Measurements from ENCODE around the gene C16orf92. TPM values are rescaled to one million over a fixed set of nuclear protein-coding genes. Genes with fewer than 3 reads are reported as not detected.

C16orf92 gene
- total and polyA plus RNA-seq, 2 experiments from 2014 or later = 0.34 TPM; not detected in 1

DNA sequence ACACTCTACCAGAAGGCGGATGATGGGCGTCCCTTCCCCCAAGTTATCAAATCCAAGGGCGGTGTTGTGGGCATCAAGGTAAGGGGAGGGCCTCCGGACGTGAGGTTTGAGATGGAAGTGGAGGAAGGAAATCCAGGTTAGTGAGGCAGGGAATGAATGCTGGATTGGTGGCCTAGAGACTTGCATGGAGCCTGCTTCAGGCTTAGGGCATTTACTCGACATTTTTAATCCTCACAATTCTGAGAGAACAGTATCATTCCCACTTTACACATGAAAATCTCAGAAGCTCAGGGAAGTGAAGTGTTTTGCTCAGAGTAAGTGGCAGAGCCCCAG, 44.6 kb downstream of the C16orf92 start:
- Histone ChIP-seq H3K9me2 (ENCODE audit: insufficient read depth) (no peaks in the 10 kb centered on the region), H3K27me3 (ENCODE audit: insufficient read depth) (no peaks in the 10 kb centered on the region), H4K20me1 (replicated peaks; ENCODE audit: insufficient read depth) (peaks cover 42% of the 10 kb centered on the region), H3K4me2 (peak overlapping the region; percentile 99; the same call in 1 of the 2 replicates), H3K36me3 (ENCODE audit: insufficient read depth) (peaks cover 33% of the 10 kb centered on the region), H3F3A (replicated peaks; ENCODE audit: low read depth) (peaks cover 68% of the 10 kb centered on the region), H3K4me1 (ENCODE audit: insufficient read depth) (peaks cover 11% of the 10 kb centered on the region), H2AFZ (no peak overlapping the region), H3K4me3 (peak overlapping the region; percentile 97; the same call in 1 of the 2 replicates), H3K27ac (ENCODE audit: low read depth) (peak overlapping the region; percentile 55; the same call in 1 of the 2 replicates), H3K79me2 (replicated peaks; ENCODE audit: insufficient read depth) (peaks cover 36% of the 10 kb centered on the region)
- TF ChIP-seq, protein P1, sequence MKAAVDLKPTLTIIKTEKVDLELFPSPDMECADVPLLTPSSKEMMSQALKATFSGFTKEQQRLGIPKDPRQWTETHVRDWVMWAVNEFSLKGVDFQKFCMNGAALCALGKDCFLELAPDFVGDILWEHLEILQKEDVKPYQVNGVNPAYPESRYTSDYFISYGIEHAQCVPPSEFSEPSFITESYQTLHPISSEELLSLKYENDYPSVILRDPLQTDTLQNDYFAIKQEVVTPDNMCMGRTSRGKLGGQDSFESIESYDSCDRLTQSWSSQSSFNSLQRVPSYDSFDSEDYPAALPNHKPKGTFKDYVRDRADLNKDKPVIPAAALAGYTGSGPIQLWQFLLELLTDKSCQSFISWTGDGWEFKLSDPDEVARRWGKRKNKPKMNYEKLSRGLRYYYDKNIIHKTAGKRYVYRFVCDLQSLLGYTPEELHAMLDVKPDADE (IDR thresholded peaks at IDR 0.05) = no peak
- TF ChIP-seq ZNF114 (CRISPR knock-in tag; IDR thresholded peaks at IDR 0.05) (no peak), ZNF331 (CRISPR knock-in tag; IDR thresholded peaks at IDR 0.05; ENCODE audit: low read depth) (no peak), EZH2phosphoT487 (IDR thresholded peaks at IDR 0.05; ENCODE audit: unreplicated experiment) (no peak), POLR2AphosphoS5 (IDR thresholded peaks at IDR 0.05; ENCODE audit: low read depth) (no peak), CREB1 (CRISPR knock-in tag; IDR thresholded peaks at IDR 0.05; ENCODE audit: low read depth) (no peak), STAT1 (IDR thresholded peaks at IDR 0.05; ENCODE audit: unreplicated experiment) (no peak), EZH2 (IDR thresholded peaks at IDR 0.05; ENCODE audit: low read depth, unreplicated experiment) (no peak), NANOG (IDR thresholded peaks at IDR 0.05; ENCODE audit: borderline replicate concordance) (no peak), JUNB (IDR thresholded peaks at IDR 0.05; ENCODE audit: unreplicated experiment) (no peak)
- TF ChIP-seq, protein P2, sequence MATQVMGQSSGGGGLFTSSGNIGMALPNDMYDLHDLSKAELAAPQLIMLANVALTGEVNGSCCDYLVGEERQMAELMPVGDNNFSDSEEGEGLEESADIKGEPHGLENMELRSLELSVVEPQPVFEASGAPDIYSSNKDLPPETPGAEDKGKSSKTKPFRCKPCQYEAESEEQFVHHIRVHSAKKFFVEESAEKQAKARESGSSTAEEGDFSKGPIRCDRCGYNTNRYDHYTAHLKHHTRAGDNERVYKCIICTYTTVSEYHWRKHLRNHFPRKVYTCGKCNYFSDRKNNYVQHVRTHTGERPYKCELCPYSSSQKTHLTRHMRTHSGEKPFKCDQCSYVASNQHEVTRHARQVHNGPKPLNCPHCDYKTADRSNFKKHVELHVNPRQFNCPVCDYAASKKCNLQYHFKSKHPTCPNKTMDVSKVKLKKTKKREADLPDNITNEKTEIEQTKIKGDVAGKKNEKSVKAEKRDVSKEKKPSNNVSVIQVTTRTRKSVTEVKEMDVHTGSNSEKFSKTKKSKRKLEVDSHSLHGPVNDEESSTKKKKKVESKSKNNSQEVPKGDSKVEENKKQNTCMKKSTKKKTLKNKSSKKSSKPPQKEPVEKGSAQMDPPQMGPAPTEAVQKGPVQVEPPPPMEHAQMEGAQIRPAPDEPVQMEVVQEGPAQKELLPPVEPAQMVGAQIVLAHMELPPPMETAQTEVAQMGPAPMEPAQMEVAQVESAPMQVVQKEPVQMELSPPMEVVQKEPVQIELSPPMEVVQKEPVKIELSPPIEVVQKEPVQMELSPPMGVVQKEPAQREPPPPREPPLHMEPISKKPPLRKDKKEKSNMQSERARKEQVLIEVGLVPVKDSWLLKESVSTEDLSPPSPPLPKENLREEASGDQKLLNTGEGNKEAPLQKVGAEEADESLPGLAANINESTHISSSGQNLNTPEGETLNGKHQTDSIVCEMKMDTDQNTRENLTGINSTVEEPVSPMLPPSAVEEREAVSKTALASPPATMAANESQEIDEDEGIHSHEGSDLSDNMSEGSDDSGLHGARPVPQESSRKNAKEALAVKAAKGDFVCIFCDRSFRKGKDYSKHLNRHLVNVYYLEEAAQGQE (IDR thresholded peaks at IDR 0.05; ENCODE audit: unreplicated experiment) = no peak
- TF ChIP-seq, protein P3, sequence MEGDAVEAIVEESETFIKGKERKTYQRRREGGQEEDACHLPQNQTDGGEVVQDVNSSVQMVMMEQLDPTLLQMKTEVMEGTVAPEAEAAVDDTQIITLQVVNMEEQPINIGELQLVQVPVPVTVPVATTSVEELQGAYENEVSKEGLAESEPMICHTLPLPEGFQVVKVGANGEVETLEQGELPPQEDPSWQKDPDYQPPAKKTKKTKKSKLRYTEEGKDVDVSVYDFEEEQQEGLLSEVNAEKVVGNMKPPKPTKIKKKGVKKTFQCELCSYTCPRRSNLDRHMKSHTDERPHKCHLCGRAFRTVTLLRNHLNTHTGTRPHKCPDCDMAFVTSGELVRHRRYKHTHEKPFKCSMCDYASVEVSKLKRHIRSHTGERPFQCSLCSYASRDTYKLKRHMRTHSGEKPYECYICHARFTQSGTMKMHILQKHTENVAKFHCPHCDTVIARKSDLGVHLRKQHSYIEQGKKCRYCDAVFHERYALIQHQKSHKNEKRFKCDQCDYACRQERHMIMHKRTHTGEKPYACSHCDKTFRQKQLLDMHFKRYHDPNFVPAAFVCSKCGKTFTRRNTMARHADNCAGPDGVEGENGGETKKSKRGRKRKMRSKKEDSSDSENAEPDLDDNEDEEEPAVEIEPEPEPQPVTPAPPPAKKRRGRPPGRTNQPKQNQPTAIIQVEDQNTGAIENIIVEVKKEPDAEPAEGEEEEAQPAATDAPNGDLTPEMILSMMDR (conservative IDR thresholded peaks at IDR 0.05; ENCODE audit: low read depth in 2 of 2) = no peak
- TF ChIP-seq, protein P4, sequence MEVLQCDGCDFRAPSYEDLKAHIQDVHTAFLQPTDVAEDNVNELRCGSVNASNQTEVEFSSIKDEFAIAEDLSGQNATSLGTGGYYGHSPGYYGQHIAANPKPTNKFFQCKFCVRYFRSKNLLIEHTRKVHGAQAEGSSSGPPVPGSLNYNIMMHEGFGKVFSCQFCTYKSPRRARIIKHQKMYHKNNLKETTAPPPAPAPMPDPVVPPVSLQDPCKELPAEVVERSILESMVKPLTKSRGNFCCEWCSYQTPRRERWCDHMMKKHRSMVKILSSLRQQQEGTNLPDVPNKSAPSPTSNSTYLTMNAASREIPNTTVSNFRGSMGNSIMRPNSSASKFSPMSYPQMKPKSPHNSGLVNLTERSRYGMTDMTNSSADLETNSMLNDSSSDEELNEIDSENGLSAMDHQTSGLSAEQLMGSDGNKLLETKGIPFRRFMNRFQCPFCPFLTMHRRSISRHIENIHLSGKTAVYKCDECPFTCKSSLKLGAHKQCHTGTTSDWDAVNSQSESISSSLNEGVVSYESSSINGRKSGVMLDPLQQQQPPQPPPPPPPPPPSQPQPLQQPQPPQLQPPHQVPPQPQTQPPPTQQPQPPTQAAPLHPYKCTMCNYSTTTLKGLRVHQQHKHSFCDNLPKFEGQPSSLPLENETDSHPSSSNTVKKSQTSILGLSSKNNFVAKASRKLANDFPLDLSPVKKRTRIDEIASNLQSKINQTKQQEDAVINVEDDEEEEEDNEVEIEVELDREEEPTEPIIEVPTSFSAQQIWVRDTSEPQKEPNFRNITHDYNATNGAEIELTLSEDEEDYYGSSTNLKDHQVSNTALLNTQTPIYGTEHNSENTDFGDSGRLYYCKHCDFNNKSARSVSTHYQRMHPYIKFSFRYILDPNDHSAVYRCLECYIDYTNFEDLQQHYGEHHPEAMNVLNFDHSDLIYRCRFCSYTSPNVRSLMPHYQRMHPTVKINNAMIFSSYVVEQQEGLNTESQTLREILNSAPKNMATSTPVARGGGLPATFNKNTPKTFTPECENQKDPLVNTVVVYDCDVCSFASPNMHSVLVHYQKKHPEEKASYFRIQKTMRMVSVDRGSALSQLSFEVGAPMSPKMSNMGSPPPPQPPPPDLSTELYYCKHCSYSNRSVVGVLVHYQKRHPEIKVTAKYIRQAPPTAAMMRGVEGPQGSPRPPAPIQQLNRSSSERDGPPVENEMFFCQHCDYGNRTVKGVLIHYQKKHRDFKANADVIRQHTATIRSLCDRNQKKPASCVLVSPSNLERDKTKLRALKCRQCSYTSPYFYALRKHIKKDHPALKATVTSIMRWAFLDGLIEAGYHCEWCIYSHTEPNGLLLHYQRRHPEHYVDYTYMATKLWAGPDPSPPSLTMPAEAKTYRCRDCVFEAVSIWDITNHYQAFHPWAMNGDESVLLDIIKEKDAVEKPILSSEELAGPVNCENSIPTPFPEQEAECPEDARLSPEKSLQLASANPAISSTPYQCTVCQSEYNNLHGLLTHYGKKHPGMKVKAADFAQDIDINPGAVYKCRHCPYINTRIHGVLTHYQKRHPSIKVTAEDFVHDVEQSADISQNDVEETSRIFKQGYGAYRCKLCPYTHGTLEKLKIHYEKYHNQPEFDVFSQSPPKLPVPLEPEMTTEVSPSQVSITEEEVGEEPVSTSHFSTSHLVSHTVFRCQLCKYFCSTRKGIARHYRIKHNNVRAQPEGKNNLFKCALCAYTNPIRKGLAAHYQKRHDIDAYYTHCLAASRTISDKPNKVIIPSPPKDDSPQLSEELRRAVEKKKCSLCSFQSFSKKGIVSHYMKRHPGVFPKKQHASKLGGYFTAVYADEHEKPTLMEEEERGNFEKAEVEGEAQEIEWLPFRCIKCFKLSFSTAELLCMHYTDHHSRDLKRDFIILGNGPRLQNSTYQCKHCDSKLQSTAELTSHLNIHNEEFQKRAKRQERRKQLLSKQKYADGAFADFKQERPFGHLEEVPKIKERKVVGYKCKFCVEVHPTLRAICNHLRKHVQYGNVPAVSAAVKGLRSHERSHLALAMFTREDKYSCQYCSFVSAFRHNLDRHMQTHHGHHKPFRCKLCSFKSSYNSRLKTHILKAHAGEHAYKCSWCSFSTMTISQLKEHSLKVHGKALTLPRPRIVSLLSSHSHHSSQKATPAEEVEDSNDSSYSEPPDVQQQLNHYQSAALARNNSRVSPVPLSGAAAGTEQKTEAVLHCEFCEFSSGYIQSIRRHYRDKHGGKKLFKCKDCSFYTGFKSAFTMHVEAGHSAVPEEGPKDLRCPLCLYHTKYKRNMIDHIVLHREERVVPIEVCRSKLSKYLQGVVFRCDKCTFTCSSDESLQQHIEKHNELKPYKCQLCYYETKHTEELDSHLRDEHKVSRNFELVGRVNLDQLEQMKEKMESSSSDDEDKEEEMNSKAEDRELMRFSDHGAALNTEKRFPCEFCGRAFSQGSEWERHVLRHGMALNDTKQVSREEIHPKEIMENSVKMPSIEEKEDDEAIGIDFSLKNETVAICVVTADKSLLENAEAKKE (CRISPR knock-in tag; IDR thresholded peaks at IDR 0.05) = no peak
- Mint-ChIP-seq H3K36me3 (ENCODE audit: low read depth) (peaks cover 62% of the 10 kb centered on the region), H3K9me3 (no peaks in the 10 kb centered on the region), H3K27me3 (ENCODE audit: insufficient read depth, low read depth, poor library complexity) (peaks cover 23% of the 10 kb centered on the region), H3K4me3 (peak overlapping the region; percentile 96), H3K4me1 (peaks cover 18% of the 10 kb centered on the region), H3K27ac (no peak overlapping the region; the same call in 1 of the 2 replicates)
- ATAC-seq (no peak), DNase-seq (ENCODE audit: low spot score) (no peak)
